ENCODE data around the gene FXYD5. TPM values are rescaled to one million over a fixed set of nuclear protein-coding genes. Genes with fewer than 3 reads are reported as not detected.

Gene FXYD5
- total RNA-seq = 100 to 1,000 TPM; 440 to 616 (median 504) TPM
- total RNA-seq (2013) = 310 TPM
- 159 to 459 (median 224) reads per million in 29 experiments for total RNA-seq

- POLR2A ChIA-PET = interaction anchor here (0.6 to 1.0 kb wide), 3 partner anchors 12 to 168 kb away, joined by 3 to 7 read pairs (median 3); no protein-coding TSS in a partner anchor
Observed at GRCh38 chr19:35154525-35155406, at the start of gene FXYD5. Gene FXYD5 (plus strand): TSS chr19:35154735. CDS start chr19:35155551, 816 bp downstream.

GRCh38 chr19:35105047-35105410, 49.5 kb upstream of the FXYD5 start:
- Mint-ChIP-seq H3K27ac (no peak overlapping the region), H3K27me3 (peaks cover 0 to 2% of the 10 kb centered on the region in 2 donors), H3K36me3 (no peaks in the 10 kb centered on the region), H3K4me1 (no peaks in the 10 kb centered on the region), H3K4me3 (no peak overlapping the region), H3K9me3 (no peaks in the 10 kb centered on the region)
- H3K9me3 ChIP-seq = no peaks in the 10 kb centered on the region
- H3K4me3 ChIP-seq (ENCODE audit: control insufficient read depth in 1 of 2, extremely low read depth in 1 of 2, low read length in 1 of 2) = no peak overlapping the region
- H3K36me3 ChIP-seq (ENCODE audit: control insufficient read depth in 2 of 2, extremely low read depth in 1 of 2, insufficient read depth in 1 of 2, low read length in 1 of 2) = no peaks in the 10 kb centered on the region
- H3K4me1 ChIP-seq (ENCODE audit: control insufficient read depth in 1 of 2, extremely low read depth in 1 of 2, insufficient read depth in 2 of 2, low read length in 2 of 2) = no peaks in the 10 kb centered on the region
- H3K27ac ChIP-seq (ENCODE audit: low read length) = no peak overlapping the region
- DNase-seq (no peak), ATAC-seq (replicated peaks in 1 of 4) (no peak)
- 86% methylated on average over 6 of the region's 6 CpGs for WGBS (ENCODE audit: insufficient coverage)
- H3K27me3 ChIP-seq (replicated peaks in 1 of 2; ENCODE audit: control insufficient read depth in 2 of 2, extremely low read depth in 1 of 2, insufficient read depth in 2 of 2, low read length in 1 of 2) = peaks cover 0 to 5% of the 10 kb centered on the region in 2 experiments
- ChIA-PET POLR2A (no interaction called here), CTCF (no interaction called here)

More at GRCh38 chr19:35154525-35155406, at the start of gene FXYD5:
- Mint-ChIP-seq H3K27me3 (no peaks in the 10 kb centered on the region), H3K27ac (peak within 1 kb of the TSS; percentile 98 to 99), H3K9me3 (no peaks in the 10 kb centered on the region), H3K4me3 (peak within 1 kb of the TSS; percentile 99), H3K4me1 (peaks cover 46 to 67% (median 60%) of the 10 kb centered on the region in 3 donors), H3K36me3 (peaks cover 35% of the 10 kb centered on the region)
- peaks cover 10 to 46% of the 10 kb centered on the region in 2 experiments for H3K4me1 ChIP-seq (ENCODE audit: control insufficient read depth in 1 of 2, extremely low read depth in 1 of 2, insufficient read depth in 2 of 2, low read length in 2 of 2)
- DNase-seq (peak; percentile 26 to 80 (median 60)), ATAC-seq (replicated peaks in 1 of 4) (peak; percentile 76 to 81 (median 78))
- H3K9me3 ChIP-seq = no peaks in the 10 kb centered on the region
- 1% methylated on average over 32 of the region's 49 CpGs for WGBS (ENCODE audit: insufficient coverage)
- H3K4me3 ChIP-seq (ENCODE audit: control insufficient read depth in 1 of 2, extremely low read depth in 1 of 2, low read length in 1 of 2) = peak within 1 kb of the TSS; percentile 94 to 99
- H3K27me3 ChIP-seq (replicated peaks in 1 of 2; ENCODE audit: control insufficient read depth in 2 of 2, extremely low read depth in 1 of 2, insufficient read depth in 2 of 2, low read length in 1 of 2) = no peaks in the 10 kb centered on the region
- CTCF ChIA-PET = interaction anchor here (0.6 to 1.7 kb wide), 11 partner anchors 11 to 493 kb away, joined by 3 to 12 read pairs (median 4); partner anchors contain the start of genes FXYD7 (in 1 of the 2) and LGI4 (in 1 of the 2)
- H3K36me3 ChIP-seq (ENCODE audit: control insufficient read depth in 2 of 2, extremely low read depth in 1 of 2, insufficient read depth in 1 of 2, low read length in 1 of 2) = peaks cover 0 to 34% of the 10 kb centered on the region in 2 donors
- peak within 1 kb of the TSS; percentile 92 for H3K27ac ChIP-seq (ENCODE audit: low read length)

- no peak for ATAC-seq (replicated peaks in 1 of 4)
- DNase-seq = no peak
- Mint-ChIP-seq H3K27me3 (peaks cover 0 to 2% of the 10 kb centered on the region in 2 donors), H3K4me3 (no peak overlapping the region), H3K4me1 (no peaks in the 10 kb centered on the region), H3K36me3 (no peaks in the 10 kb centered on the region), H3K9me3 (no peaks in the 10 kb centered on the region), H3K27ac (no peak overlapping the region)
- no peak overlapping the region for H3K27ac ChIP-seq (ENCODE audit: low read length)
- H3K36me3 ChIP-seq (ENCODE audit: control insufficient read depth in 2 of 2, extremely low read depth in 1 of 2, insufficient read depth in 1 of 2, low read length in 1 of 2) = no peaks in the 10 kb centered on the region
- CTCF ChIA-PET = no interaction called here
- H3K4me3 ChIP-seq (ENCODE audit: control insufficient read depth in 1 of 2, extremely low read depth in 1 of 2, low read length in 1 of 2) = no peak overlapping the region
- peaks cover 0 to 7% of the 10 kb centered on the region in 2 experiments for H3K27me3 ChIP-seq (replicated peaks in 1 of 2; ENCODE audit: control insufficient read depth in 2 of 2, extremely low read depth in 1 of 2, insufficient read depth in 2 of 2, low read length in 1 of 2)
- H3K9me3 ChIP-seq = no peaks in the 10 kb centered on the region
- no peaks in the 10 kb centered on the region for H3K4me1 ChIP-seq (ENCODE audit: control insufficient read depth in 1 of 2, extremely low read depth in 1 of 2, insufficient read depth in 2 of 2, low read length in 2 of 2)
- POLR2A ChIA-PET = no interaction called here
- 91% methylated on average over 27 of the region's 30 CpGs for WGBS (ENCODE audit: insufficient coverage)
Observed at GRCh38 chr19:35105411-35106290, 48.9 kb upstream of the FXYD5 start.

GRCh38 chr19:35106291-35106583, 48.3 kb upstream of the FXYD5 start:
- no peak for ATAC-seq (replicated peaks in 1 of 4)
- H3K36me3 Mint-ChIP-seq = no peaks in the 10 kb centered on the region
- no peaks in the 10 kb centered on the region for H3K9me3 ChIP-seq
- H3K4me1 ChIP-seq (ENCODE audit: control insufficient read depth in 1 of 2, extremely low read depth in 1 of 2, insufficient read depth in 2 of 2, low read length in 2 of 2) = no peaks in the 10 kb centered on the region
- no peaks in the 10 kb centered on the region for H3K4me1 Mint-ChIP-seq
- POLR2A ChIA-PET = no interaction called here
- H3K9me3 Mint-ChIP-seq = no peaks in the 10 kb centered on the region
- no peak for DNase-seq
- H3K4me3 ChIP-seq (ENCODE audit: control insufficient read depth in 1 of 2, extremely low read depth in 1 of 2, low read length in 1 of 2) = no peak overlapping the region
- 89% methylated on average over 9 of the region's 9 CpGs for WGBS (ENCODE audit: insufficient coverage)
- no peak overlapping the region for H3K27ac ChIP-seq (ENCODE audit: low read length)
- peaks cover 0 to 2% of the 10 kb centered on the region in 2 donors for H3K27me3 Mint-ChIP-seq
- H3K27ac Mint-ChIP-seq = no peak overlapping the region
- H3K4me3 Mint-ChIP-seq = no peak overlapping the region
- CTCF ChIA-PET = no interaction called here
- peaks cover 0 to 9% of the 10 kb centered on the region in 2 experiments for H3K27me3 ChIP-seq (replicated peaks in 1 of 2; ENCODE audit: control insufficient read depth in 2 of 2, extremely low read depth in 1 of 2, insufficient read depth in 2 of 2, low read length in 1 of 2)
- no peaks in the 10 kb centered on the region for H3K36me3 ChIP-seq (ENCODE audit: control insufficient read depth in 2 of 2, extremely low read depth in 1 of 2, insufficient read depth in 1 of 2, low read length in 1 of 2)

GRCh38 chr19:35106898-35107541, 47.5 kb upstream of the FXYD5 start:
- no peak for ATAC-seq (replicated peaks in 1 of 4)
- H3K4me3 ChIP-seq (ENCODE audit: control insufficient read depth in 1 of 2, extremely low read depth in 1 of 2, low read length in 1 of 2) = no peak overlapping the region
- H3K27me3 ChIP-seq (replicated peaks in 1 of 2; ENCODE audit: control insufficient read depth in 2 of 2, extremely low read depth in 1 of 2, insufficient read depth in 2 of 2, low read length in 1 of 2) = peaks cover 0 to 14% of the 10 kb centered on the region in 2 experiments
- WGBS (ENCODE audit: insufficient coverage) = no CpG with 5 or more reads among the region's 2 CpGs
- H3K27ac Mint-ChIP-seq = no peak overlapping the region
- no peaks in the 10 kb centered on the region for H3K36me3 ChIP-seq (ENCODE audit: control insufficient read depth in 2 of 2, extremely low read depth in 1 of 2, insufficient read depth in 1 of 2, low read length in 1 of 2)
- no peaks in the 10 kb centered on the region for H3K36me3 Mint-ChIP-seq
- no peaks in the 10 kb centered on the region for H3K9me3 ChIP-seq
- ChIA-PET POLR2A (no interaction called here), CTCF (no interaction called here)
- peaks cover 0 to 4% of the 10 kb centered on the region in 2 donors for H3K27me3 Mint-ChIP-seq
- H3K4me1 ChIP-seq (ENCODE audit: control insufficient read depth in 1 of 2, extremely low read depth in 1 of 2, insufficient read depth in 2 of 2, low read length in 2 of 2) = no peaks in the 10 kb centered on the region
- no peaks in the 10 kb centered on the region for H3K4me1 Mint-ChIP-seq
- DNase-seq = no peak
- no peak overlapping the region for H3K27ac ChIP-seq (ENCODE audit: low read length)
- H3K9me3 Mint-ChIP-seq = no peaks in the 10 kb centered on the region
- H3K4me3 Mint-ChIP-seq = no peak overlapping the region

GRCh38 chr19:35107545-35107944, 47.0 kb upstream of the FXYD5 start:
- POLR2A ChIA-PET = interaction anchor here in 1 of 2 donors (0.7 kb wide), 1 partner anchor 352 kb away, joined by 5 read pairs; no protein-coding TSS in a partner anchor

More at GRCh38 chr19:35107545-35107944, 47.0 kb upstream of the FXYD5 start:
- no peak overlapping the region for H3K27ac Mint-ChIP-seq
- no peak overlapping the region for H3K4me3 ChIP-seq (ENCODE audit: control insufficient read depth in 1 of 2, extremely low read depth in 1 of 2, low read length in 1 of 2)
- peaks cover 0 to 5% of the 10 kb centered on the region in 2 donors for H3K27me3 Mint-ChIP-seq
- no peaks in the 10 kb centered on the region for H3K9me3 ChIP-seq
- CTCF ChIA-PET = no interaction called here
- H3K36me3 Mint-ChIP-seq = no peaks in the 10 kb centered on the region
- no peak for DNase-seq
- no peak overlapping the region for H3K27ac ChIP-seq (ENCODE audit: low read length)
- H3K4me3 Mint-ChIP-seq = no peak overlapping the region
- H3K27me3 ChIP-seq (replicated peaks in 1 of 2; ENCODE audit: control insufficient read depth in 2 of 2, extremely low read depth in 1 of 2, insufficient read depth in 2 of 2, low read length in 1 of 2) = peaks cover 0 to 19% of the 10 kb centered on the region in 2 experiments
- H3K36me3 ChIP-seq (ENCODE audit: control insufficient read depth in 2 of 2, extremely low read depth in 1 of 2, insufficient read depth in 1 of 2, low read length in 1 of 2) = no peaks in the 10 kb centered on the region
- H3K9me3 Mint-ChIP-seq = no peaks in the 10 kb centered on the region
- ATAC-seq (replicated peaks in 1 of 4) = no peak
- H3K4me1 Mint-ChIP-seq = no peaks in the 10 kb centered on the region
- H3K4me1 ChIP-seq (ENCODE audit: control insufficient read depth in 1 of 2, extremely low read depth in 1 of 2, insufficient read depth in 2 of 2, low read length in 2 of 2) = no peaks in the 10 kb centered on the region
- WGBS (ENCODE audit: insufficient coverage) = 3% methylated on average over 4 of the region's 5 CpGs
